GM18508 (cell line): ENCODE results near the gene PDCD10.

ENCODE experiments used
- ATAC-seq: cut with Tn5 transposase; IDR thresholded peaks from one replicate; pipeline ENCODE4 v1.9.1; 2021; ENCODE audit warnings: moderate number of reproducible peaks; ENCODE audit not compliant: insufficient read depth, unreplicated experiment

The PDCD10 gene

DNA sequence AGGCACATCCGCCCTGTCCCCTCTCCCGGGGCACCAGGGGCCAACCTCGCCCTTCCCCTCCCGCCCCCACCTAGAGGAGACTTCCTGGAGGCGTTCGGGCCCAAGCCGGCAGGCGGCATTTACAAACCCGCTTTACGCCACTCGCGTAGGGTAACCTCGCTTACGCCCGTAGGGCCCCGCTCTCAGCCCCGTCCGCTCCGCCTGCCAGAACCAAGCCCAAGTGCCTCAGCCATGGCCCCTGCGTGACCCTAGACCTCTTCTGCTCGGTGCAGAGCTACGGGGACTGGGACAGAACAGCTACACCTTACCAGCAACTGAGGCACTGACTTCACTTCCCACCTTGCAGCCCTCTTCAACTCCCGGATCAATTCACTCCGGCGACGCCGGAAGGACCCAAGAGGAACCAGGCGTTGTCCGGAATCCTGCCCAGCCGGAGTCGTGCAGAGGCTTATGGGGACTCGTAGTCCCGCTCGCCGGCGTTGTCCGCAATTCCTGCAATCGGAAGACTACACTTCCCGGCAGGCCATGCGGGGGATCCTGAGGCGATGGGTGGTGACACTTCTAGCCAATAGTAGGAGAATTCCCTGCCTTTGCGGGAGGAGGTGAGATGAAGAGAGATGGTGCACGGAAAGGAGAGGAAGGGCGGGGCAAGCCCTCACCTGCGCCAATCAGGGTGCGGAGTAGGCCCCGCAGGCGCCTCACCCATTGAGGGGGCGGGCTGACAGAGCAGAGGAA lies at the start of gene PDCD10:
Gene PDCD10 (minus strand): TSS at position 395 of the 735 bp plus-strand sequence. CDS start 14,735 bp downstream, outside the sequence.
- ATAC-seq = peak; percentile 86

DNA sequence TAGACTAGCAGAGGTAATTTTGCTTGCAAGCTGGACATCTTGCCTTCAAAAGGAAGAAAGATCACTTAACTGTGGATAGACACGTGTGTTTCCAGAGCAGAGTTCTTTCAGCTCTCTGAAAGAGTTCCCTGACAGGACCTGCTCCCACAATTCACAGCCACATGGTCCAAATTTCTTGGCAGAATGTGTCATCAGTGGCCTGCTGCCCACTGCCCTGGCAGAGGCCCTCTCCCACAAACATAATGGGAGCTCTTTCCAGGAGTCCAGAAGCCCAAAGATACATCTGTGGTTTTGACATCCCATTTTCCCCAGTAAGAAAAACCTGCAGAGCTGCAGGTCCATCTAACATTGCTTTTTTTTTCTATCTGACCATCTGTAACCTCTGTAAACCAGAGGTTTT lies 49.1 kb upstream of the PDCD10 start:
- no peak for ATAC-seq

DNA sequence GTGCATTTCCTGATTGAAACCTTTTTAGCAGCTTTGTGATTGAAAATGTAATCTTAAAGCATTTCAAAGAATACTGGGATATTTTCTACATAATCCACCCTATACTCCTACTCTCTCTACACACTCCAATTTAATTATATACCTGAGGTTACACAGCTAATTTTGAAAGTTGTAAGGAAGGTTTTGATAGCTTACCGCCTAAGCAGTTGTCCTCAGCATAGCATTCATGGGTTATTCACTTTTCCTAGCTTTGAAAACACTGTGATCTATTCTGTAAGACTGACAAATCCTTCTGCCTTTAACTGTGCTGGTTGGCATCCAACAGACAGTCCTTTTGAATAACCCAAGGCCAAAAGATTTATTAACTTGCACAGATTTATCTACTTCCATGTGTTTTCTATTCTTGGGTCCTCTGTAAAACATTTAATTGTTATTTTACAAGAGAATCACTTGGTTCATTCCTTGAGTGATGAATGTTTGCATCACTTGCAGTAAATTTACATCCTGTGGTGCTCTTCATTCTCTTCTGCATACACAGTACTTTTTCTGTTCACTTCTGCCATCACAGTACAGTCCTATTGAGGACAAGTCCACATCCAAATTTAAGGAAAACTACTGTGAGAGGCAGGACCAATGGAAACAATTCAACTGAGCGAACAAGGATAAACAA lies 45.7 kb upstream of the PDCD10 start:
- no peak for ATAC-seq

DNA sequence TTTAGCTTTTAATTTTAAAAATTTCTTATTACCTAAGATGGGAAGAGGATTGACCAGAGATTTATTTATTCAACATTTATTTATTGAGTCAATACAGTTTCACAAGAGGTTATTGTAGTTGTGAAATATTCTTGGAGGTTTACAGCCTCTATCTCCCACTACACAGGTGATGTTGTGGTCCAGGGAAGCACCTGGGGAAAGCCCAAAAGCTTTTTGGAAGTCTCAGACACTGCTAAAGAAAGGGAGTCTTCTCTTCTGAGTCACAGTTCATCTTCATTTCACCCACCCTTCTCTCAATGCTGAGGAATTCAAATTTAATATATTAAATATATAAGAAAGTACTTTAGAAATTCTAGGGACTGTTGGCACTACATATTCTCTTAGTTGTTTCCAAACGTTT lies 42.7 kb upstream of the PDCD10 start:
- ATAC-seq = no peak

DNA sequence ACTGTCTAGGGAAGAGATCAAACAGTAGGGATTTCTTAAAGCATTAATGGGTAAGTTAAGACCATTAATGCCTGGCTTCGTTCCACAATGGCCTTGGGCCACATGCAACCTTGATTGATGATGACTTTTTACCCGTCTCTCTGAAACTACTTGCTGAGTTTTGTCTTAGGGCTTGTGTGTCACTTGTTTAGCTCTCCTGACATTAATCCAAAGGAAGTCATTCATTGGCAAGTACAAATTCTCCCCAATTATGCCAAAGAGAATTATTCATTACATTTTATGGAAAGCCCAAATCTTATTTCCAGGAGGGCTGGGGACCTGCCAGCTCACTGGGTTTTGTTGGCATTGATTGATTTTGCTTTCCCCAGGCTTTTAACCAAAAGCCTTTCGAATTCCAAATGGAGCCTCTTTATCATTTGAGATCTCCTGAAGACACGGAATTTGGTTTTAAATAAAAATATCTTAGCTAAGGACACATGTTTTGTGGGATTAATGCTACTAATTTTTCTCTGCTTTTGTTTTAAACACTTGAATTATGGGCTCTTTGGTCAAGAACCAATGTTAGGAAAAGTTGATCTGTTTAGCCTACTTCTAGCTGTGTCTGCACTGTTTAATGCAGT lies 41.5 kb upstream of the PDCD10 start:
- ATAC-seq = no peak

DNA sequence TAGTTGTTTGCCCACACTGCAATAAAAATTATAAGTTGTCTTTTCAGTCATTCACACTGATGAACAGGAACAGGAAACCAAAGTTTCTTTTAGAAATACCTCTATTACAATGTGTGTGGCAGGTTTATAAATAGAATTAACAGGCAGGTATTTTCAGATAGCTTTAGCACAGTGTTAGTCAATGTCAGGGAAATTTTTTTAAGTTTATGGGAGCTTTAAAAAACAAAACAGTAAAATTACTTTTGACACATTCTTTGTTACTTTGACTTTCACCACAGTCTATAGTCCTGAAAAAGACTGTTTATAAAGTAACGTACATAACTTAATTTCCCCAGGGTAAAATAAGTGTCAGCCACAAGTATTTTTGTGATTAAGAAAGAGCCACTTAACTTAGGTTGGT lies 38.9 kb upstream of the PDCD10 start:
- peak; percentile 76 for ATAC-seq

DNA sequence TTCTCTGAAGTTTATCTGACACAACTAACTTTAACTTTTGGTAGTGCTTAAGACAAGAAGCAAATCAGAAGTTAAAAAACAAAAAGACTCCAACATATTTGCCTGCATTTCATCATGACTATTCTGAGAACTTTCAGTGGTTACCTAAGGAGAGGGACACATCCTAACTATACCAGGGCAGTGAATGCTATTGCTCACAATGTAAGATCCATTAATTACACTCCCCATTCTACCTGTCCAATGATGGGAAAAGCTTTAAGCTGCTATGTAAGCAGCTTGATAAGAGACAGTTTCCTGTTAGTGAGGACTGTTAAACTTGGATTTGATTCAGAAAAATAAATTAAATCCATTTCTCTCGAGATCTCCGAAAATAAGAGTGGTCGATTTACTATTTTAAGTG lies 38.3 kb upstream of the PDCD10 start:
- peak; percentile 31 for ATAC-seq

DNA sequence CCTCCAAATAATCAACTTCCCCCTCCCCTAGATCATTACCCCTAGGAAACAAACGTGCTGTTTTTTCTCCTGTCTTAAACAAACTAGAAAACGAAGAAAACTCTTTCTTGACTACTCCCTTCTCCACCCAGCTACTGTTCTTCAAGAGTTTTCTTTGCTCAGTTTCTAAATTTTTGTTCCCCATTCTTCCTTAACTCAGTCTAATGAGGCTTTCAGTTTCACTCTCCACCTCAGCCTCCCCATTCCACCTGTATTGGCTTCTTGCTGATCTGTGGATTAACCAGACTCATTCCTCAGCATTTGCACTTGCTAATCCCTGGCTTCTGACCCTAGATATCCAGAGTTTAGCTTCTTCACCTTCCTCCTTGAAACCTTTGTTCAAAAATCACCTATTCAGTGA lies 27.6 kb upstream of the PDCD10 start:
- no peak for ATAC-seq

DNA sequence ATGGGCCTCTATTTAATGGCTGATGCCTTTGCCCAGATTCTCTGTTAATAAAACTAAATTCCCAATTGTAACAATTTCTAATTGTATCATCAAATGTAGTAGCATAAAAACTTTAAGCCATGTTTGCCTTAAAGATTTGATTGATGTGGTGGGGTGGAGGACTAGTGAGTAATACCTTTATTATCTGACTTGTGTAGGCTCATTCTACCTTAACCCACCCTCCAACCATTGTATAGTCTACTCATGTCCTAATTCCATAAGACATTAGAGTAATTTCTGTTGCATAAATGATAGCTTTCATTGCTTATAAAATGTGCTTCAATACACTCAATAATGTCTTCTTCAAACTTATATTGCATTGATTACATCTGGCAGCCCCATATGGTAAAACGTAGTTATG lies 26.6 kb upstream of the PDCD10 start:
- no peak for ATAC-seq

DNA sequence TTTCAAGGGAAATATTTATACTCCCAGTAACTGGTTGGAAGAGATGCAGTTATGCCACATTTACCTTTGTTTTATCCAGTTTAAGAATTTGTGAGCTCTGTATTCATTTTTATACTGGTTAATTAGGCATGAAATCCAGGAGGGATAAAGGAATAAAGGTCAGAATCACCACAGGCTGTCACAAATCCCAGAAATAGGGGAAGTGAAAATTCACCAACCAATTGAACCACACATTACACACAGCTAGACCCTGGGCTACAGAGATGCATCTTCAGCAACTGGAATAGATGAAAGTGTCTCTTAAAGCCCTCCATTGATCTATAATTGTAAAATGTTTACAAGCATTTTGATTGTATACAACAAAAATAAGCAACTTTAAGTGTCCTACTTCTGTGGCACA lies 19.4 kb upstream of the PDCD10 start:
- no peak for ATAC-seq

DNA sequence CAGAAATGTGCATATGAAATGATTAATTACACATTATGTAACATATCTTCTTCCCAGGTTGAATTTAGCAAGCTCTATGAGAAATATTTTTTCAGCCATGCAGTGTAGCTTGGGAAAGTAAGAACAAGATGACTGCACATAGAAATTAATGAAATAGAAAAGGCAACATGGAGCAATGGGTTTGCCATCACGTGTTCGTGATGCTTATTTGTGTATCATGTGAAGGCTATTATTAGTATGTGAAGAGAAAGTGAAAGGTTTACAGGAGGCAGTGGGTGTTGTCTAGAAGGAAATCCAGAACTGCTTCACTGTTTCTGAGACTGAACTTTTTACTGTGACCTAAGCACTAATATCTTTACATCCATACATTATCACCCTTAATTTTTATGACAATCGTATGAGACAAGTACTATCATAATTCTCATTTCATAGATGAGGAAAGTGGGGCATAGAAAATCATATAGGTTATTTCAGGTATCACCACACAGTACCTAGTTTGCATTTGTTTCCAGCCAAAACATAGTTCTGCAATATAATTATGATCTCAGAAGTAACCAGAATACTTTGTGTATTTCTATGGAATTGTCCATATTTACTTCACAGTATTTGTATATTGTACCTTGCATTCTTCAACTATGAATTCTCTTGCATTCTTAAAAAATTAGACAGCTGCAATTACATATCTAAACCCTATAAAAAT lies 15.7 kb upstream of the PDCD10 start:
- peak; percentile 99 for ATAC-seq

DNA sequence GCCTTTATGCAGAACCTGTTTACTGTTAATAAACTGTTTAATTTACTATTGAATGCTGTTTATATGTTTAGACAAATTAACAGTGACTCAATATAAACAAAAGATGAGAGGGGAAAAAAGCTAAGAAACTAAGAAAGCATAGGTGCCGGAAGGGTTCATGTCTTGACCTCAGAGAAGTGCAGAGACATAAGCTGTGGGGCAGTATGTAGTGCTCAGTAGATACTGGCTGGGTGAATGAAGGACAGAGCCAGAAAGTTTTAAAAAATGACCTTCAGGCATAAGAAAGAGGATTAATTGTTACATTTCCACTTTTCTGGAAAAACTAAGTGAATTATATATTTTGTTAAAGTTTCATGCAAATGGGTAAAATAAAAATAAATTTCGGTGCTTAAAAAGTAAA lies 15.0 kb upstream of the PDCD10 start:
- ATAC-seq = no peak

DNA sequence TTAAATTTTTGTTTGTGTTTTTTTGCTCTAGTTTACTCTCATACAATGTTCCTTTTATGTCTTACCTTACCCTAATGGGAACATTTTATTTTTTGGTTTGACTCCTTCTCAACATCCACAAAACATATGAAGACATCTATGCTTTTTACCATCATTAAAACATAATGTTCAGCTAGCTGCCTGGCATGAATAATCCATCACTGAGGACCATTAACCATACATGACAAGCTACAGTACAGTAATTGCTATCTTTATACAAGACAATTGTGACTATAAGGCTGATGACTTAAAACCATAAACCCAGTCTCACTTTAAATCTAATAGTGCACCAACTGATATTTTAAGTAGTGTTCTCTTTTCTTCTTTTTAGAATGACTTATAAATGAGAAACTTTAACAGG lies 14.5 kb upstream of the PDCD10 start:
- no peak for ATAC-seq

DNA sequence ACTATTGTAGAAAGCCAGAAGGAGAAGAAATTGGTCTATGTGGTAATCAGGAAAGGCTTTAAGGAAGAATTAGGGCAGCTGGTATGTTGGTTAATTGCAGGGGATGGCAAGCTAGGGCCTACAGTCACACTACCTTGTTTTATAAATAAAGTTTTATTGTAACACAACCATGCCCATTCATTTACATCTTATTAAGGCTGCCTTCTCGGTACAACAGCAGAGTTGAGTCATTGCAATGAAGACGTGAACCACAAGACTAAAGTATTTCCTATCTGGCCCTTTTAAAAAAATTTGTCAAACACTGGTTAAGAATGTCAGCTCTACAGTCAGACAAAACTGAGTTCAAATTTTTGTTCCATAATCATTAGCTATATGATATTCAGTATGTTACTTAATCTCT lies 9.1 kb upstream of the PDCD10 start:
- ATAC-seq = no peak

DNA sequence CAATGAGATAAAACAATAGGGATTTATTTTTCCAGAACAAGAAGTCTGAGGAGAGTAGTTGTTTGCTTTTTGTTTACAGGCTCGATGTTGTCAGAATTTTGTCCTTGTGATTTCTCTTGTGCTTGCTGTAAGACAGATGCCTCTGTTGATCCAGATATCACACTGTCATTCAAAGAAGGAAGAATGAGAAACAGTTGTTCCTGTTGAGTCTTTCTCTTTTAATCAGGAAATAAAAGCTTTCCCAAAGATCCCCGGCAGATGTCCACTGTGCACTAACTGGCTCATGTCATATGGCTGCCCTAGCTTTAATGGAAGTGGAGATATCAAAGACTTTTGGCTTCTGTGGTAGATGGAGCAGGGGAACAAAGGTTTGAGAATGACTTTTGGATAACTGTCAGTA lies 7.6 kb upstream of the PDCD10 start:
- no peak for ATAC-seq

DNA sequence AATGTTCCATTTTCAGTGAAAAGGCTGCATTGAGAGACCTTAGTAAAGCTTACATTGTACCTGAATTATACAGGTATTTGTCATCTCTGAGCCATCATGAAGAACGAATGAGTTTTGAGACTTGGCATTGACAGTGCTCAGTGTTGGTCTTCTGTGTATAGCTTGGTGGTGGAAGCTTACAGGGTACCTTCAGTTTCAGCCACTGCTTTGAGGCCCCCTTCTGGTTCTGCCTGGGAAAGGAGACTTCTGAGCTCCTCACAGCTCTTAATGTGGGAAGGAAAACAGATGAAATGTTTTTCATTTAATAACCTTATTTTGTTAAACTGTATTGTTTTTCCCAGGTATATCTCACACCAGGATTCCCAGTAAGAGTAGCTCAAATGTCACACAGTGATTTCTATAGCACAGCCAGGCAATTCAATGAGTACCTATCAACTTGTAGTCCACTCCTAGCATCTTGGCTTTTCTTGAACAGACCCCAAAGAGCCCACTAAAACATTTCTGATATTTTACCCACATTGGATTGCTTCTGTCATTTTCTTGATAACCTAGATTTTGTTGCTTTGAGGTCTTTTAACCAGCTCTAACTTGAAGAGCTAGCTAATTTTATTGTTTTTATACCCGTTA lies 6.4 kb upstream of the PDCD10 start:
- ATAC-seq = peak; percentile 85

DNA sequence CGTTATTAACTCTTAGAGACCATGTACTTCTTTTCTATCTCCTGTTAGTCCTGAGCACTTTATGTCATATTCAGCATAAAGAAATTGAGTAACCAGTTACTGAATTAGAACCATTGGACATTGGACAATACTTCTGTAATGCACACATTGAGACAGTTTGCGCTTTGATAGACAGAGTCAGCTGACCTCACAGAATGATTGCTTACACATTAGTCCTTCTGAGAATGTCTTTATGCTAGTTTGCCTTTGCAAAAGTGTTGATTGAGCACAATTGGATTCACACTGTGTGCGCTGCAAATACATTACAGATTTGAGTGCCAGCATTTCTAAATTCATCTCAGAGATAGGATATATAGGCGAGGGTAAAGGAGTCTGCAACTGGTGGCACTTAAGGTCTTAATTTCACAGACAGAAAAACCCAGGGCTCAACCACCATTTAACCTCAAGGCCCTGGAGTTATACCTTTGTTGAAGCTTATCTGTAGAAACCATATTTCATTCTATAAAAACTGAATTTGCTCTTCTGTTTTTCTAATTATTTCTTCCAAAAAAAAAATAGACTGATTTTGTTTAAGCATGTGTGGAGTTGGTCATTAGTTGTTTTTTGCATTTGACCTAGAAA lies 4.6 kb upstream of the PDCD10 start:
- ATAC-seq = no peak

DNA sequence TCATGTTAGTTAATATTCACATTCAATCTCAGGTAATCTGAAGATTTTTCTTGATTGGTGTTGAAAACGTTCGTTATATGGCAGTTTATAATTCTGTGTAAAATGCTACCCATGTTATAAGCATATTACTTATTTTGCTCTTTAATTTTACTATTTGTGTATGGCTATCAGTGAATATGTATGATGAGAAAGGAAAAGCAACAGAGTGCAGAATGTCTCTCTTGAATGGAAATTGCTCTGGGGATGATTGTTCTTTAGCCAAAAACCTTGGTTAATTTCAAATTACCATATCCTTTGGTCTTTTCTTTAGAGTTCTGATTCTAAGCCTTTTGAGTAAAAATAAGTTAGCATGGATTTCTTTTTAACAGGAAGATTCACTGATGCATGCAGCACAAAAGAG lies 3.3 kb upstream of the PDCD10 start:
- ATAC-seq = no peak

DNA sequence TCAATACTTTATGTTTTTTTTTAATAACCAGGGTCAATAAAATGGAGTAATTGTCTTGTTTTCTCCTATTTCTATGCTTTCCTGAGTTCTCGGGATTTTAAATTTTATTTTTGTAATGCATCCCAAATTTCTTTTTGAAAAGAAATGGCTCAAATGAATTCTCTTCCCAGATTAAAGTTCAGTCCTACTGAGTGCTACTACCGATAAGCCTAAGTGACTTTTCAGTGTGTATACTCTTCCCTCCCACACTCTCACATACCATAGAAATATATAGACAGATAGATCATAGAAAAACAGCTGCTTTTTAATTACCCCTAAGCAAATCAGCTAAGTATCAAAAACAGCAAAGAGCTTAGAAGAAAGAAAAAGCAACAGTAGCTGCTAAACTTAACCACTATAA lies 2.3 kb upstream of the PDCD10 start:
- no peak for ATAC-seq

DNA sequence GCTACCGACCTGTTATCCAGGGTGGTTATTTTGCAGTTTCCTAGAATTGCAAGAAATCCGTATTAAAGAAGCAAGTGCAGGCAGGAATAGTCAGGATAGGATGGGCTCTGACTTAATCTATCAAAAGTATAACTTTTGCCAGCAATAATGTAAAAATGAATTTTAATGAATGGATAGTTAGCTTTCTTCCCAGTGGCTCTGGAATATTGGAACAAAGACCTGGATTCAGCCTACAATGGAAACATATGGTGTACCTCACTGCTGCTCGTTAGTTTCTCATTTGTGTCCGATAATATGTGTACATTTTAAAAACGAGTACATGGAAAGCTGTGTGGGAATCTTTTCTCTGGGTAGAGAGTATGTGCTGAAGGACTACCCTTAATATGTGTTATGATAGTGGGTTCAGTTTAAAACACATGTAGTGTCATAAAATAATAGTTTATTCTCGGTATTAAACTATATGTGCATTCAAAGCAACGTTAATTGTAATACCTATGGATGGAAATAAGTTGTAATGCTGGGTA lies 1.6 kb upstream of the PDCD10 start:
- no peak for ATAC-seq
